H1 (cell line): ENCODE measurements around the gene ASPDH. TPM values are rescaled to one million over a fixed set of nuclear protein-coding genes. Genes with fewer than 3 reads are reported as not detected.

ENCODE experiments used
- CTCF ChIA-PET: fragments of 300-600 bp; sonication (Branson Sonifier 250); formaldehyde crosslinking; loops from one replicate; lab custom pipeline; 2021; ENCODE audit not compliant: partially characterized antibody; lab: Charles Lee
- POLR2A ChIA-PET: fragments of 300-600 bp; sonication (Branson Sonifier 250); formaldehyde crosslinking; loops from one replicate; lab custom pipeline; 2021; ENCODE audit warnings: inconsistent platforms; ENCODE audit not compliant: partially characterized antibody; lab: Charles Lee
- DNase-seq, 2 experiments: peaks; one replicate each; pipeline versions ENCODE4 v3.0.0 to v3.0.0-alpha.2; 2010 to 2022; ENCODE audit warnings: low spot score in 2 of 2, low read depth in 1 of 2, mixed read lengths in 1 of 2
- FAIRE-seq: peaks from 2 replicates; lab custom pipeline; 2011; peaks lifted over from hg19 to GRCh38; lab: Jason Lieb, UNC
- H2AFZ ChIP-seq: 2 replicates; pipeline ENCODE4 v1.8.1; 2012; ENCODE audit warnings: low read length, inconsistent platforms
- H2AK5ac ChIP-seq: 2 replicates; pipeline ENCODE4 v1.6.1; 2013; ENCODE audit warnings: low read depth, low read length
- H2BK120ac ChIP-seq: replicated peaks from 2 replicates; pipeline ENCODE3; 2013; ENCODE audit warnings: low read depth, low read length, inconsistent platforms
- H2BK12ac ChIP-seq: 2 replicates; pipeline ENCODE4 v1.6.1; 2013; ENCODE audit warnings: low read depth, low read length
- H2BK15ac ChIP-seq: 2 replicates; pipeline ENCODE4 v1.6.1; 2013; ENCODE audit warnings: low read length
- H2BK20ac ChIP-seq: 2 replicates; pipeline ENCODE4 v1.6.1; 2013; ENCODE audit warnings: low read length
- H2BK5ac ChIP-seq: 2 replicates; pipeline ENCODE4 v1.6.1; 2013; ENCODE audit warnings: low read depth, low read length
- H3K14ac ChIP-seq: 2 replicates; pipeline ENCODE4 v1.6.1; 2013; ENCODE audit warnings: inconsistent platforms; ENCODE audit not compliant: insufficient read length
- H3K18ac ChIP-seq: 2 replicates; pipeline ENCODE4 v1.6.1; 2013; ENCODE audit warnings: low read length; ENCODE audit errors: extremely low read depth
- H3K23ac ChIP-seq: 2 replicates; pipeline ENCODE4 v1.6.1; 2013; ENCODE audit warnings: inconsistent platforms; ENCODE audit not compliant: insufficient read length
- H3K23me2 ChIP-seq: 2 replicates; pipeline ENCODE4 v1.6.1; 2013; ENCODE audit warnings: low read depth, low read length
- H3K27ac ChIP-seq: 2 replicates; pipeline ENCODE4 v1.6.1; 2011; ENCODE audit warnings: low read depth, low read length, inconsistent platforms
- H3K27me3 ChIP-seq, 4 experiments: replicated peaks in 1 of 4; 1 replicate in 1 of 4; 2 replicates in 3 of 4; pipeline versions ENCODE4 v1.6.1 to v1.8.1; 2011 to 2013; ENCODE audit warnings: low read length in 3 of 4, mild to moderate bottlenecking in 3 of 4, inconsistent platforms in 2 of 4, mixed read lengths in 2 of 4, moderate library complexity in 1 of 4; ENCODE audit not compliant: control insufficient read depth in 3 of 4, insufficient read depth in 3 of 4; ENCODE audit errors: extremely low read depth in 1 of 4
- H3K36me3 ChIP-seq, 4 experiments: 2 replicates each; pipeline versions ENCODE4 v1.6.1 to v1.8.1; 2011 to 2013; ENCODE audit warnings: mild to moderate bottlenecking in 4 of 4, low read length in 3 of 4, moderate library complexity in 2 of 4, control low read depth in 1 of 4, inconsistent platforms in 1 of 4; ENCODE audit not compliant: insufficient read depth in 4 of 4, control insufficient read depth in 2 of 4
- H3K4ac ChIP-seq: replicated peaks from 2 replicates; pipeline ENCODE3; 2013; ENCODE audit warnings: low read length, low read depth, mixed read lengths, inconsistent platforms; ENCODE audit not compliant: insufficient read length
- H3K4me1 ChIP-seq, 4 experiments: replicated peaks in 1 of 4; 1 replicate in 1 of 4; 2 replicates in 3 of 4; pipeline versions ENCODE4 v1.6.1 to v1.8.1; 2011 to 2013; ENCODE audit warnings: low read length in 3 of 4, inconsistent platforms in 2 of 4, mixed read lengths in 1 of 4; ENCODE audit not compliant: insufficient read depth in 4 of 4, control insufficient read depth in 3 of 4
- H3K4me2 ChIP-seq, 2 experiments: 2 replicates each; pipeline versions ENCODE4 v1.6.1 to v1.8.1; 2011 to 2013; ENCODE audit warnings: low read depth in 2 of 2, low read length in 2 of 2, control low read depth in 1 of 2, inconsistent platforms in 1 of 2, mild to moderate bottlenecking in 1 of 2; ENCODE audit not compliant: insufficient read depth in 1 of 2
- H3K4me3 ChIP-seq, 4 experiments: fragments of 200-600, 300-600 bp in 1 of 4; sonication (generic), shearing (Covaris generic), sonication (Bioruptor Twin) in 1 of 4; 2 replicates each; pipeline versions ENCODE4 v1.5.1 to v1.8.1; 2011 to 2016; ENCODE audit warnings: low read length in 4 of 4, low read depth in 3 of 4, control low read depth in 2 of 4, inconsistent platforms in 2 of 4, mild to moderate bottlenecking in 2 of 4, mixed read lengths in 1 of 4, moderate library complexity in 1 of 4; ENCODE audit not compliant: insufficient read depth in 2 of 4; ENCODE audit errors: extremely low read depth in 1 of 4
- H3K56ac ChIP-seq: replicated peaks from 2 replicates; pipeline ENCODE3; 2013; ENCODE audit warnings: low read depth, mild to moderate bottlenecking, mixed read lengths, low read length, inconsistent platforms; ENCODE audit not compliant: insufficient read length
- H3K79me1 ChIP-seq: 2 replicates; pipeline ENCODE4 v1.6.1; 2013; ENCODE audit warnings: low read depth, low read length, control low read depth
- H3K79me2 ChIP-seq, 2 experiments: 2 replicates each; pipeline versions ENCODE4 v1.6.1 to v1.8.1; 2012 to 2013; ENCODE audit warnings: low read length in 2 of 2, mild to moderate bottlenecking in 2 of 2, inconsistent platforms in 1 of 2; ENCODE audit not compliant: insufficient read depth in 2 of 2, control insufficient read depth in 1 of 2
- H3K9ac ChIP-seq, 4 experiments: replicated peaks in 1 of 4; 1 replicate in 1 of 4; 2 replicates in 3 of 4; pipeline versions ENCODE4 v1.6.1 to v1.8.1; 2011 to 2013; ENCODE audit warnings: low read depth in 3 of 4, low read length in 3 of 4, control low read depth in 2 of 4, mild to moderate bottlenecking in 2 of 4, moderate library complexity in 2 of 4, inconsistent platforms in 1 of 4; ENCODE audit errors: extremely low read depth in 1 of 4
- H3K9me3 ChIP-seq, 2 experiments: 2 replicates each; pipeline versions ENCODE4 v1.6.1 to v1.8.1; 2012 to 2013; ENCODE audit warnings: mild to moderate bottlenecking in 2 of 2, moderate library complexity in 2 of 2, control low read depth in 1 of 2, inconsistent platforms in 1 of 2, low read depth in 1 of 2, low read length in 1 of 2, mixed read lengths in 1 of 2; ENCODE audit not compliant: insufficient read depth in 2 of 2
- H4K20me1 ChIP-seq, 2 experiments: replicated peaks in 1 of 2; 2 replicates each; pipeline versions ENCODE3 to v1.8.1; 2011 to 2013; ENCODE audit warnings: inconsistent platforms in 2 of 2, low read length in 2 of 2, mild to moderate bottlenecking in 1 of 2; ENCODE audit not compliant: insufficient read depth in 2 of 2, control insufficient read depth in 1 of 2
- H4K5ac ChIP-seq: 2 replicates; pipeline ENCODE4 v1.6.1; 2013; ENCODE audit warnings: low read length, low read depth, mixed read lengths, inconsistent platforms; ENCODE audit not compliant: insufficient read length
- H4K8ac ChIP-seq: 2 replicates; pipeline ENCODE4 v1.8.0; 2013; ENCODE audit warnings: mild to moderate bottlenecking, moderate library complexity, low read length, inconsistent platforms; ENCODE audit not compliant: insufficient read depth; ENCODE audit errors: extremely low read depth
- H4K91ac ChIP-seq: replicated peaks from 2 replicates; pipeline ENCODE3; 2013; ENCODE audit warnings: low read length, mixed read lengths, inconsistent platforms; ENCODE audit not compliant: insufficient read length
- ATF3 ChIP-seq: IDR thresholded peaks from 2 replicates; pipeline ENCODE4 v1.6.1; 2011; ENCODE audit warnings: low read depth, mild to moderate bottlenecking, low read length; ENCODE audit not compliant: insufficient read depth
- CBX8 ChIP-seq: fragments of 300-800, 300-1000 bp; sonication (generic); IDR thresholded peaks from 2 replicates; pipeline ENCODE4 v1.7.1; 2016; ENCODE audit warnings: low read depth, low read length, borderline replicate concordance
- EP300 ChIP-seq, 2 experiments: IDR thresholded peaks; 1 replicate in 1 of 2; 2 replicates in 1 of 2; pipeline ENCODE4 v1.6.1; 2011 to 2012; ENCODE audit warnings: low read depth in 2 of 2, low read length in 2 of 2, mild to moderate bottlenecking in 2 of 2, borderline replicate concordance in 1 of 2, inconsistent platforms in 1 of 2, moderate library complexity in 1 of 2
- MAX ChIP-seq: IDR thresholded peaks from 2 replicates; pipeline ENCODE4 v1.6.1; 2012; ENCODE audit warnings: inconsistent platforms
- NRF1 ChIP-seq: IDR thresholded peaks from 2 replicates; pipeline ENCODE4 v1.6.1; 2011; ENCODE audit warnings: mild to moderate bottlenecking, low read depth, low read length, improper control_type of control experiment
- SP4 ChIP-seq: IDR thresholded peaks from 2 replicates; pipeline ENCODE4 v1.6.1; 2012; ENCODE audit warnings: low read length, inconsistent platforms
- SRF ChIP-seq: IDR thresholded peaks from 2 replicates; pipeline ENCODE4 v1.6.1; 2011; ENCODE audit warnings: mild to moderate bottlenecking, low read depth, low read length, moderate library complexity
- WGBS, 2 experiments: shearing (Covaris generic) in 1 of 2; methylation state at CpG; one replicate each; pipeline versions ENCODE4 v1.1.6 to v1.1.7; 2013 to 2015; ENCODE audit warnings: low lambda C conversion rate in 2 of 2, mixed read lengths in 2 of 2, inconsistent platforms in 1 of 2, low coverage in 1 of 2, missing lambda C conversion rate in 1 of 2; ENCODE audit not compliant: insufficient replicate concordance in 2 of 2, insufficient coverage in 1 of 2, insufficient read length in 1 of 2; ENCODE audit errors: extremely low coverage in 1 of 2, missing lambda C conversion rate in 1 of 2; 5-methylcytosine and 5-hydroxymethylcytosine counted together
- polyA plus RNA-seq, 7 experiments: library from polyadenylated mRNA; depleted of rRNA in 3 of 7; stranded (reverse) in 5 of 7; unstranded in 2 of 7; fragments of >200 nt in 5 of 7; fragments of 200-250 nt in 2 of 7; gene quantifications; 1 replicate in 5 of 7; 2 replicates in 1 of 7; 4 replicates in 1 of 7; pipeline versions ENCODE4 v1.2.1 to v1.2.3, GENCODE V29; 2011 to 2013; ENCODE audit warnings: missing spikeins in 2 of 7, mixed read lengths in 2 of 7
- total RNA-seq: library from RNA; stranded (reverse); fragmentation: NEBNext Ultra II Directional; extraction: Animal tissue kit (Norgen Biotek cat#: 25700); gene quantifications from 2 replicates; pipeline ENCODE4 v1.2.1, GENCODE V29; 2021

ASPDH gene
- total and polyA plus RNA-seq, 2 of the 8 experiments (the other 6 are each of a cell fraction or from before 2014, with no cell fraction given) = not detected

DNA sequence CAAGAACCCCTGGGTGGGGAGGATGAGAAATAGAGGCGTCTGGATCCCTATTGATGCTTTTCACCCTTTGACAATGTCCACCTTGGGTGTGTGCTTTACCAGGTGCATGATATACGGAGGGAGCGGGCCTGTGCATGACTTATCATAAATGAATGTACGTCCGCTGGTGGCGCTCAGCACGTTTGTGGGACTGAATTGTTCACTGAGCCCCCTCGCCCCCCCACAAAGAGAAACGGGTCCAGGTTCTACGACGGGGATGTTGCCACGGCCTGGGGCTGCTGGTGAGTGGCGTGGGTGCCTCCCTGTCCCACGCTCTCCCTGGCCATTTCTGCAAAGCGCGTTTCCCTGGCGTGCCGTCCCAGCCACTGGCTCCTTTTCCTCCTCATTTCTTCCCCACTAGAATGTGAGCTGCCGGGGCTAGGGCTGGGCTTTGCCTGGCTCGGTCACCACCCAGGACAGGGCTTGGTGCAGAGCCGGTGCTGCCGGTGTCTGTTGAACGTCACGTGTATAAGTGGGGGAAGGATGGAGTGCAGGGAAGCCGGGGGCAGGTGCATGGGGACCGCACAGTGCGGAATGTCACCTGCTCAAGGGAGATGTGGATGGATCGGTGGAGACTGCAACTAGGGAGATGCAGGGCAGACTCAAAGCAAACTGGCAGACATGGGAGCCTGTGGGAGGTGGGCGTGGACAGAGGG, 33.0 kb upstream of the ASPDH start:
- Histone ChIP-seq H3K9me3 (no peaks in the 10 kb centered on the region), H3K4ac (no peak overlapping the region), H3K27ac (no peak overlapping the region), H4K8ac (no peak overlapping the region), H3K4me3 (no peak overlapping the region), H3K14ac (no peak overlapping the region), H3K18ac (no peak overlapping the region), H4K91ac (no peak overlapping the region), H3K23me2 (peaks cover 5% of the 10 kb centered on the region), H2AK5ac (no peak overlapping the region), H2AFZ (no peak overlapping the region), H3K9ac (no peak overlapping the region), H2BK15ac (no peak overlapping the region), H3K4me2 (no peak overlapping the region), H3K27me3 (peaks cover 0 to 12% (median 2%) of the 10 kb centered on the region in 4 experiments; a peak in 4 of 7 replicates), H3K56ac (no peak overlapping the region), H3K36me3 (no peaks in the 10 kb centered on the region), H4K5ac (no peak overlapping the region), H2BK20ac (no peak overlapping the region), H3K4me1 (peaks cover 0 to 12% (median 3%) of the 10 kb centered on the region in 4 experiments; a peak in 6 of 7 replicates), H3K79me2 (no peaks in the 10 kb centered on the region), H2BK120ac (no peak overlapping the region), H4K20me1 (peaks cover 2 to 6% of the 10 kb centered on the region in 2 experiments), H2BK5ac (no peak overlapping the region), H3K79me1 (no peaks in the 10 kb centered on the region), H2BK12ac (no peak overlapping the region), H3K23ac (no peak overlapping the region)
- no peak for DNase-seq
- ChIA-PET POLR2A (interaction anchor here (1.2 to 1.4 kb wide), 2 partner anchors 10 to 256 kb away, joined by 4 to 5 read pairs; no protein-coding TSS in a partner anchor), CTCF (interaction anchor here (3.6 to 17.1 kb wide), 2 partner anchors 9 to 11 kb away, joined by 36 to 269 read pairs; no protein-coding TSS in a partner anchor)
- FAIRE-seq = no peak
- 89% methylated on average over 29 of the region's 29 CpGs; no CpG with 5 or more reads in 1 of the 2 experiments for WGBS, 2 experiments
- TF ChIP-seq MAX = no peak
- TF ChIP-seq NRF1 = no peak
- no peak for TF ChIP-seq CBX8
- TF ChIP-seq ATF3 = no peak
- TF ChIP-seq SRF = no peak
- no peak for TF ChIP-seq EP300 (IDR thresholded peaks at IDR 0.05; ENCODE audit: borderline replicate concordance in 1 of 2, low read depth in 2 of 2, low read length in 2 of 2)
- no peak for TF ChIP-seq SP4
